Subcutaneous adipose tissue (tissue), 4 donors: Measurements from ENCODE around the gene AKAP6. TPM values are rescaled to one million over a fixed set of nuclear protein-coding genes. Genes with fewer than 3 reads are reported as not detected.

Source experiments
- total RNA-seq, 4 donors: library from RNA; depleted of rRNA; stranded (reverse); fragments of >200 nt; gene quantifications; one replicate each; pipeline ENCODE4 v1.1.0, GENCODE V29; 2016
- TF ChIP-seq, protein P1 (sequence below): fragments of 450-650 bp; IDR thresholded peaks from one replicate; pipeline ENCODE4 v1.5.1; 2016; ENCODE audit warnings: low read depth, mild to moderate bottlenecking, control low read depth, antibody characterized with exemption, moderate library complexity

AKAP6 gene
- total RNA-seq, 4 donors from 2014 or later = 0.65 to 6.5 (median 1.2) TPM

DNA sequence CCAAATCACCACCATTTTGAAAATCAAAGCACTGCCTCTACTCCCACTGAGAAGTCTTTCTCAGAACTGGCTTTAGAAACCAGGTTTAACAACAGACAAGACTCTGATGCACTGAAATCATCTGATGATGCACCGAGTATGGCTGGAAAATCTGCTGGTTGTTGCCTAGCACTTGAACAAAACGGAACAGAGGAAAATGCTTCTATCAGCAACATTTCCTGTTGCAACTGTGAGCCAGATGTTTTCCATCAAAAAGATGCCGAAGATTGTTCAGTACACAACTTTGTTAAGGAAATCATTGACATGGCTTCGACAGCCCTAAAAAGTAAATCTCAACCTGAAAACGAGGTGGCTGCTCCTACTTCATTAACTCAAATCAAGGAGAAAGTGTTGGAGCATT is 494.6 kb downstream of the AKAP6 start:
- TF ChIP-seq, protein P1, sequence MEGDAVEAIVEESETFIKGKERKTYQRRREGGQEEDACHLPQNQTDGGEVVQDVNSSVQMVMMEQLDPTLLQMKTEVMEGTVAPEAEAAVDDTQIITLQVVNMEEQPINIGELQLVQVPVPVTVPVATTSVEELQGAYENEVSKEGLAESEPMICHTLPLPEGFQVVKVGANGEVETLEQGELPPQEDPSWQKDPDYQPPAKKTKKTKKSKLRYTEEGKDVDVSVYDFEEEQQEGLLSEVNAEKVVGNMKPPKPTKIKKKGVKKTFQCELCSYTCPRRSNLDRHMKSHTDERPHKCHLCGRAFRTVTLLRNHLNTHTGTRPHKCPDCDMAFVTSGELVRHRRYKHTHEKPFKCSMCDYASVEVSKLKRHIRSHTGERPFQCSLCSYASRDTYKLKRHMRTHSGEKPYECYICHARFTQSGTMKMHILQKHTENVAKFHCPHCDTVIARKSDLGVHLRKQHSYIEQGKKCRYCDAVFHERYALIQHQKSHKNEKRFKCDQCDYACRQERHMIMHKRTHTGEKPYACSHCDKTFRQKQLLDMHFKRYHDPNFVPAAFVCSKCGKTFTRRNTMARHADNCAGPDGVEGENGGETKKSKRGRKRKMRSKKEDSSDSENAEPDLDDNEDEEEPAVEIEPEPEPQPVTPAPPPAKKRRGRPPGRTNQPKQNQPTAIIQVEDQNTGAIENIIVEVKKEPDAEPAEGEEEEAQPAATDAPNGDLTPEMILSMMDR = no peak

DNA sequence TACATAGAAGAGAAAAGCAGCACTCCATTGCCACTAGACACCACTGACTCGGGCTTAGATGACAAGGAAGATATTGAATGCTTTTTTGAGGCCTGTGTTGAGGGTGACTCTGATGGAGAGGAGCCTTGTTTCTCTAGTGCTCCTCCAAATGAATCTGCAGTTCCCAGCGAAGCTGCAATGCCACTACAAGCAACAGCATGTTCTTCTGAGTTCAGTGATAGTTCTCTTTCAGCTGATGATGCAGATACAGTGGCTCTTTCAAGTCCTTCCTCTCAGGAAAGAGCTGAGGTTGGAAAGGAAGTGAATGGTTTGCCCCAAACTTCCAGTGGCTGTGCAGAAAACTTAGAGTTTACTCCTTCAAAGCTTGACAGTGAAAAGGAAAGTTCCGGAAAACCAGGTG is 495.1 kb downstream of the AKAP6 start:
- TF ChIP-seq, protein P1 = no peak

DNA sequence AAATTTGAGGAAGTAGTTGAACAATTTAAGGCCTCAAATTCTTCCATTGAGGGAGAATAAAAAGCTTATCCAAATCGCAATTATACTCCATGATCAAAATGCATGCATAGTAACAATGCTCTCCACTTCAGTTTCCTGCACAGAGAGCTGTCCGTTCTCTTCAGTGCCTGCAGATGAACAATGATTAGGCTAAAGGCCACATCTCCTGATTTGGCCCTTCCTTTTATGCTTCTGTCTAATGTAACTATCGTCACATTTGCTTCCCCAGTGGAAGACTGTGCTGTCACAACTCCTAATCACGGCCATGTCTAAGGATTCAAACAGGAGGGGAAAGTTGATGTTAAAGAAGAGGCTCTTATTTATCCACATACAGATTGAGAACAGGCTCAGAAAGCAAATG is 496.0 kb downstream of the AKAP6 start:
- TF ChIP-seq, protein P1 = no peak

DNA sequence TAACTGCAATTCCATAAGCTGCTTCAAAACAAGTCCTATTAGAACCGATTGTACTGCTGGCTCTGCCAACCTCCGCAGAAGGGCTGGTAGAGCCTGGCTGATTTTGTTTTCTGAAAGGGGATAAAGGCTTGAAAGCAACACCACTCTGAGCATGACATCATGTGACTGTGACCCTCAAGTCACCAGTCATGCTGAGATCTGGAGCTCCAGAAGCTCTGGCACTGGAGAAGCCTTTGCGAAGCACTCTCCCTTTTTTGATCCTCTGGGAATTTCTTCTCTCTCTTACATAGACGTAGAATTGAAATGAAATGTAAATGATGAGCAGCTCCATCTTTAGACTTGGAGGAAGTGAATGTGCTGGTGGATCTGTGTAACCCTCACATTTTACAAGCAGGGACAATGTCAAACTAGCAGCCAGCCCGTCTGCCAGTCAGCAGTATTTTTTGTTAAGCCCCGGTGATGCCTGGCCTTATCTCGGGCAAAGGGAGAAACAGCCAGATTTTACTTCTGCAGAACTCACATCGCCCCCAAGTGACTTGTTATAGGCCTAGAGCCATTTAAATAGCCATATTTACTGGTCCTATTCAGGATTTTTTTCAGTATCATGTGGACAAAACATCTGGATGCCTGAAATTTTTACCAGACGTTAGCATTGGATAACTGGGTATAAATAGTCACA is 497.4 kb downstream of the AKAP6 start:
- TF ChIP-seq, protein P1 = no peak

DNA sequence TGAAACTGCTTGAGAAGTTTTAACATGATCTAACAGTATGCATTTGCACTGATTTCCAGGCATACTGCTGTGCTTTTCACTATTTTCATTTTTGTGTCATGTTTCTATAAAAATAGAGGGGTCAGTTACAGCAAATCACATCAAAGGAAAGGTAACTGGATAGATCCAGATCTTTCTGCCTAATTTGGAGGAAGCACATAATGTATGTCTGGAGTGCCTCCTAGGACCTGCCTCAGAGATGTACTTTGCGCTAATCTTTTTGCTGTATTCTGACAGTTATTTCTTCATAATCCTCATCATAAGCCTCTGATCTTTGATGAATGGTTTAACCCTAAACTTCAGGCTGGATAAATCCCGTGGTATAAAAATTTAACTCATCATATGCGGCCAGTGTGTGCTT is 498.4 kb downstream of the AKAP6 start:
- TF ChIP-seq, protein P1 = no peak

DNA sequence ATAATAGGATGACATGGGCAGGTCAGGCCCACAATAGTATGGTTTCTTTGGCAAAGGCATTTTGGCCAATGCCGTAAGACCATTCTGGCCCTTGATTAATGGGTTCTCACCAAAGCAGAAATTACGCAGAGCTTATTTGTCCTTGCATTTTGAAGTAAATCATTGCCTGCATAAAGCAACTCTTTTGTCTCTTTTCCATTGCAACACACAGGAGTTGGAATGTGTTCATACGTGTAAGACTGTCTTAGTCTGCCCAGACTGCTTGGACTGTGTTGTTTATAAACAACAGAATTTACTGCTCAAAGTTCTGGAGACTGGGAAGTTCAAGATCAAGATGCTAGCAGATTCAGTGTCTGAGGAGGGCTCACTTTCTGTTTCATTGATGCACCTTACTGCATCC is 506.8 kb downstream of the AKAP6 start:
- TF ChIP-seq, protein P1 = no peak

DNA sequence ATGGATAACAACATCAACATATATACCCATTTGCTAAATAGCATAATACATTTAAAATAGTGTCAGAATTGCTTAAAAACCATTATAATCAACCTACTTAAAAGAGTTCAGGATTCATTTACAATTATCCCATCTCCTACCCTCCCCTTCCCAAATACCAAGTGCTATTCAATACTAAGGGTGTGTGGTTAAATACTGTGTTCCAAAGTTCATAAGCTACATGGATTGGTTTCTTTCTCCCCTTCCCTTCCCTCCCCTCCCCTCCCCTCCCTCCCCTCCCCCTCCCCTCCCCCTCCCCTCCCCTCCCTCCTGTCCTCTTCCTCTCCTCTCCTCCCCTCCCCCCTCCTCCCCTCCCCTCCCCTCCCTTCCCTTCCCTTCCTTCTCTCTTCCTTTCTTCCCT is 512.6 kb downstream of the AKAP6 start:
- TF ChIP-seq, protein P1 = no peak
